HEK293 (cell line): ENCODE results near the gene IRX4.

Experiments used
- CTCF ChIP-seq: fragments of 450-650 bp; formaldehyde crosslinking; IDR thresholded peaks from 2 replicates; pipeline ENCODE4 v1.5.1; 2016; ENCODE audit warnings: missing biosample characterization, missing genetic modification characterization
- ZNF350 ChIP-seq: fragments of 450-650 bp; formaldehyde crosslinking; IDR thresholded peaks from 2 replicates; pipeline ENCODE4 v1.5.0; 2017; ENCODE audit warnings: missing biosample characterization, mild to moderate bottlenecking, missing genetic modification characterization
- ZSCAN23 ChIP-seq: fragments of 450-650 bp; formaldehyde crosslinking; IDR thresholded peaks from 2 replicates; pipeline ENCODE4 v1.5.1; 2016; ENCODE audit warnings: missing biosample characterization, missing genetic modification characterization

- TF ChIP-seq CTCF (tag by site-specific recombination): no peak
- no peak for TF ChIP-seq ZSCAN23 (tag by site-specific recombination)
- TF ChIP-seq ZNF350 (tag by site-specific recombination): no peak
Observed at GRCh38 chr5:1915316-1915715, 32.6 kb upstream of the IRX4 start.
